ENCODE results near the gene TLK1. TPM values are rescaled to one million over a fixed set of nuclear protein-coding genes. Genes with fewer than 3 reads are reported as not detected.
A peak's percentile ranks its signal among the peaks of the same experiment; 100 is the strongest.

TLK1 gene
- total and polyA plus RNA-seq, 9 of the 15 experiments (the other 6 are each of a cell fraction or from before 2014, with no cell fraction given): 20.2 to 101 (median 40.5) TPM

DNA sequence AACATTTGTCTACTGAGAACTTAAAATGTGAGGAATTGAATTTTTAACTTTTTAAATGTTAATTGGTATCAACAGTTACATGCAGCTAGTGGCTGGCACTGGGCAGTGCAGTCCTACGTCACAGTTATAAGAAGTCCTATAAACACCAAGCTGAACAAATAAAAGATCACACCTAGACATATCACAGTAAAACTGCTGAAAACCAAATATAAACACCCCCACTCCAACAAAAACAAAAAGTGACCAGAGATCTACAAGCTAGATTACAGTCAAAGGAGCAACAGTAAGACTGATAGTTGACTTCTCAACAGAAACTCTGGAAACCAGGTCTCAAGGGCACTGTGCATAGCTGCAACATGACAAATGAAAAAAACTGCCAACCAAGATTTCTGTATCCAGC lies 19.4 kb downstream of the TLK1 start (continued):
- TF ChIP-seq, protein P1, sequence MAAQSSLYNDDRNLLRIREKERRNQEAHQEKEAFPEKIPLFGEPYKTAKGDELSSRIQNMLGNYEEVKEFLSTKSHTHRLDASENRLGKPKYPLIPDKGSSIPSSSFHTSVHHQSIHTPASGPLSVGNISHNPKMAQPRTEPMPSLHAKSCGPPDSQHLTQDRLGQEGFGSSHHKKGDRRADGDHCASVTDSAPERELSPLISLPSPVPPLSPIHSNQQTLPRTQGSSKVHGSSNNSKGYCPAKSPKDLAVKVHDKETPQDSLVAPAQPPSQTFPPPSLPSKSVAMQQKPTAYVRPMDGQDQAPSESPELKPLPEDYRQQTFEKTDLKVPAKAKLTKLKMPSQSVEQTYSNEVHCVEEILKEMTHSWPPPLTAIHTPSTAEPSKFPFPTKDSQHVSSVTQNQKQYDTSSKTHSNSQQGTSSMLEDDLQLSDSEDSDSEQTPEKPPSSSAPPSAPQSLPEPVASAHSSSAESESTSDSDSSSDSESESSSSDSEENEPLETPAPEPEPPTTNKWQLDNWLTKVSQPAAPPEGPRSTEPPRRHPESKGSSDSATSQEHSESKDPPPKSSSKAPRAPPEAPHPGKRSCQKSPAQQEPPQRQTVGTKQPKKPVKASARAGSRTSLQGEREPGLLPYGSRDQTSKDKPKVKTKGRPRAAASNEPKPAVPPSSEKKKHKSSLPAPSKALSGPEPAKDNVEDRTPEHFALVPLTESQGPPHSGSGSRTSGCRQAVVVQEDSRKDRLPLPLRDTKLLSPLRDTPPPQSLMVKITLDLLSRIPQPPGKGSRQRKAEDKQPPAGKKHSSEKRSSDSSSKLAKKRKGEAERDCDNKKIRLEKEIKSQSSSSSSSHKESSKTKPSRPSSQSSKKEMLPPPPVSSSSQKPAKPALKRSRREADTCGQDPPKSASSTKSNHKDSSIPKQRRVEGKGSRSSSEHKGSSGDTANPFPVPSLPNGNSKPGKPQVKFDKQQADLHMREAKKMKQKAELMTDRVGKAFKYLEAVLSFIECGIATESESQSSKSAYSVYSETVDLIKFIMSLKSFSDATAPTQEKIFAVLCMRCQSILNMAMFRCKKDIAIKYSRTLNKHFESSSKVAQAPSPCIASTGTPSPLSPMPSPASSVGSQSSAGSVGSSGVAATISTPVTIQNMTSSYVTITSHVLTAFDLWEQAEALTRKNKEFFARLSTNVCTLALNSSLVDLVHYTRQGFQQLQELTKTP (IDR thresholded peaks at IDR 0.05; ENCODE audit: low read depth in 1 of 2, partially characterized antibody in 2 of 2): peak in 1 of 2 experiments; percentile 41
- TF ChIP-seq MTA1 (IDR thresholded peaks at IDR 0.05; ENCODE audit: borderline replicate concordance): no peak
- no peak for TF ChIP-seq ATF1 (CRISPR knock-in tag; IDR thresholded peaks at IDR 0.05)
- TF ChIP-seq ATF1 (tag; IDR thresholded peaks at IDR 0.05): peak; percentile 76
- TF ChIP-seq ADNP (tag; IDR thresholded peaks at IDR 0.05): no peak
- no peak for TF ChIP-seq IRF2 (CRISPR knock-in tag; IDR thresholded peaks at IDR 0.05)
- TF ChIP-seq ZNF696 (CRISPR knock-in tag; conservative IDR thresholded peaks at IDR 0.05): no peak
- no peak for TF ChIP-seq EP300 (IDR thresholded peaks at IDR 0.05; ENCODE audit: low read length)
- no peak for TF ChIP-seq HNRNPLL (IDR thresholded peaks at IDR 0.05; ENCODE audit: low read depth, low read length, poor library complexity, severe bottlenecking)
- TF ChIP-seq, protein P2, sequence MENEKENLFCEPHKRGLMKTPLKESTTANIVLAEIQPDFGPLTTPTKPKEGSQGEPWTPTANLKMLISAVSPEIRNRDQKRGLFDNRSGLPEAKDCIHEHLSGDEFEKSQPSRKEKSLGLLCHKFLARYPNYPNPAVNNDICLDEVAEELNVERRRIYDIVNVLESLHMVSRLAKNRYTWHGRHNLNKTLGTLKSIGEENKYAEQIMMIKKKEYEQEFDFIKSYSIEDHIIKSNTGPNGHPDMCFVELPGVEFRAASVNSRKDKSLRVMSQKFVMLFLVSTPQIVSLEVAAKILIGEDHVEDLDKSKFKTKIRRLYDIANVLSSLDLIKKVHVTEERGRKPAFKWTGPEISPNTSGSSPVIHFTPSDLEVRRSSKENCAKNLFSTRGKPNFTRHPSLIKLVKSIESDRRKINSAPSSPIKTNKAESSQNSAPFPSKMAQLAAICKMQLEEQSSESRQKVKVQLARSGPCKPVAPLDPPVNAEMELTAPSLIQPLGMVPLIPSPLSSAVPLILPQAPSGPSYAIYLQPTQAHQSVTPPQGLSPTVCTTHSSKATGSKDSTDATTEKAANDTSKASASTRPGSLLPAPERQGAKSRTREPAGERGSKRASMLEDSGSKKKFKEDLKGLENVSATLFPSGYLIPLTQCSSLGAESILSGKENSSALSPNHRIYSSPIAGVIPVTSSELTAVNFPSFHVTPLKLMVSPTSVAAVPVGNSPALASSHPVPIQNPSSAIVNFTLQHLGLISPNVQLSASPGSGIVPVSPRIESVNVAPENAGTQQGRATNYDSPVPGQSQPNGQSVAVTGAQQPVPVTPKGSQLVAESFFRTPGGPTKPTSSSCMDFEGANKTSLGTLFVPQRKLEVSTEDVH (IDR thresholded peaks at IDR 0.05; ENCODE audit: low read depth, partially characterized antibody): no peak
- no peak for TF ChIP-seq ETS2 (tag; IDR thresholded peaks at IDR 0.05; ENCODE audit: borderline replicate concordance, poor library complexity, severe bottlenecking)
- TF ChIP-seq FOXP1 (CRISPR knock-in tag; IDR thresholded peaks at IDR 0.05): no peak
- TF ChIP-seq HDAC1 (IDR thresholded peaks at IDR 0.05): 0 out of 4 replicates have a peak, but pooled peaks of 1 of the 2 experiments have one; percentile 41
- TF ChIP-seq ELF4 (CRISPR knock-in tag; IDR thresholded peaks at IDR 0.05): peak; percentile 35; the same call in 1 of the 2 replicates
- no peak for TF ChIP-seq KLF6 (CRISPR knock-in tag; IDR thresholded peaks at IDR 0.05; ENCODE audit: borderline replicate concordance)
- TF ChIP-seq ZBTB34 (CRISPR knock-in tag; IDR thresholded peaks at IDR 0.05): no peak
- no peak for TF ChIP-seq ZNF146 (CRISPR knock-in tag; IDR thresholded peaks at IDR 0.05; ENCODE audit: unreplicated experiment)
- no peak for TF ChIP-seq ETV5 (CRISPR knock-in tag; IDR thresholded peaks at IDR 0.05; ENCODE audit: low read depth)
- no peak for TF ChIP-seq ZNF165 (CRISPR knock-in tag; IDR thresholded peaks at IDR 0.05; ENCODE audit: borderline replicate concordance)
- no peak for TF ChIP-seq BMI1 (IDR thresholded peaks at IDR 0.05; ENCODE audit: low read length)
- TF ChIP-seq ZNF3 (CRISPR knock-in tag; IDR thresholded peaks at IDR 0.05): no peak

All from K562 (cell line).